ENCODE results near the gene SCYGR6. TPM values are rescaled to one million over a fixed set of nuclear protein-coding genes. Genes with fewer than 3 reads are reported as not detected.

Gene SCYGR6
- total RNA-seq, 1 experiment from 2014 or later: not detected

DNA sequence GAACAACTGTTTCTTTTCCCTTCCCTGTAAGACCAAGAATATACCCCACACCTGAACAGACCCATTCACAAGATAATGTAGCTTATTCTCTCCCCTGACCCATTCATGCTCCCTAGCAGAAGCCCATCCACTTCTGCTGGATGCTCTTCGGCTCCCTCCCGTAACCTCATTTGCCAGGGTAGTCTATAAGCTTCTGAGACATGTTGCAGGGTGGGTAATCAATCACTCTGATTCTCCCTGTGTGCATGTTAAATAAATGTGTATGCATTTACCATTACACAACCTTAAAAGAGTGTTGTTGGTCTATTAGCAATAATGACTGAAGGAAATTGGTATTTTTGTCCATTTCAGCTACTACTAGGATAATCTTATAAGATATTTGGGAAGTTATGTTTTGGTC, 8.1 kb downstream of the SCYGR6 start:
- BruUV-seq (replicated peaks): no TSS peak
- no peaks in the 10 kb centered on the region for H3K36me3 Mint-ChIP-seq (ENCODE audit: insufficient read depth, unreplicated experiment)
- CTCF ChIA-PET: interaction anchor here (0.6 to 1.1 kb wide), 3 partner anchors 49 to 949 kb away, joined by 3 to 5 read pairs (median 4); no protein-coding TSS in a partner anchor
- H3K9me3 Mint-ChIP-seq (ENCODE audit: unreplicated experiment): no peaks in the 10 kb centered on the region
- POLR2A ChIA-PET: no interaction called here
- H3K4me3 Mint-ChIP-seq (ENCODE audit: unreplicated experiment): no peak overlapping the region
- H3K27ac Mint-ChIP-seq (ENCODE audit: low read depth, unreplicated experiment): no peak overlapping the region
- intact Hi-C loops (cut with micrococcal nuclease): no loop called here
- TF ChIP-seq, protein P1, sequence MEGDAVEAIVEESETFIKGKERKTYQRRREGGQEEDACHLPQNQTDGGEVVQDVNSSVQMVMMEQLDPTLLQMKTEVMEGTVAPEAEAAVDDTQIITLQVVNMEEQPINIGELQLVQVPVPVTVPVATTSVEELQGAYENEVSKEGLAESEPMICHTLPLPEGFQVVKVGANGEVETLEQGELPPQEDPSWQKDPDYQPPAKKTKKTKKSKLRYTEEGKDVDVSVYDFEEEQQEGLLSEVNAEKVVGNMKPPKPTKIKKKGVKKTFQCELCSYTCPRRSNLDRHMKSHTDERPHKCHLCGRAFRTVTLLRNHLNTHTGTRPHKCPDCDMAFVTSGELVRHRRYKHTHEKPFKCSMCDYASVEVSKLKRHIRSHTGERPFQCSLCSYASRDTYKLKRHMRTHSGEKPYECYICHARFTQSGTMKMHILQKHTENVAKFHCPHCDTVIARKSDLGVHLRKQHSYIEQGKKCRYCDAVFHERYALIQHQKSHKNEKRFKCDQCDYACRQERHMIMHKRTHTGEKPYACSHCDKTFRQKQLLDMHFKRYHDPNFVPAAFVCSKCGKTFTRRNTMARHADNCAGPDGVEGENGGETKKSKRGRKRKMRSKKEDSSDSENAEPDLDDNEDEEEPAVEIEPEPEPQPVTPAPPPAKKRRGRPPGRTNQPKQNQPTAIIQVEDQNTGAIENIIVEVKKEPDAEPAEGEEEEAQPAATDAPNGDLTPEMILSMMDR (IDR thresholded peaks at IDR 0.05; ENCODE audit: unreplicated experiment): no peak
- no peak for DNase-seq (ENCODE audit: unreplicated experiment)
- H3K4me1 Mint-ChIP-seq (ENCODE audit: insufficient read depth, unreplicated experiment): no peaks in the 10 kb centered on the region
- H3K27me3 Mint-ChIP-seq (ENCODE audit: insufficient read depth, unreplicated experiment): peaks cover 12% of the 10 kb centered on the region

DNA sequence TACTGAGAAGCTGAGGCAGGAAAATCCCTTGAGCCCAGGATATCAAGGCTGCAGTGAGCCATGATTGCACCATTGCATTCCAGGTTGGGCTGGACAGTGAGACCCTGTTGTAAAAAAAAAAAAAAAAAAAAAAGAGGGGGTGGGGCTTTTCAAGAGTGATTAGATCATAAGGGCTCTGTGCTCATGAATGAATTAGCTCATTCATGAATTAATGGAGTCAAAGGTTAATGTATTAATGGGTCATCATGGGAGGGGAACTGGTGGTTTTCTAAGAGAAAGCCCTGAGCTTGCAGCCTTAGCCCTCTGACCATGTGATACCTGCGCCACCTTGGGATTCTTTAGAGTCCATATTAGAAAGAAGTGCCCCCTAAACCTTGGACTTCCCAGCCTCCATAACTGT, 11.3 kb downstream of the SCYGR6 start:
- peaks cover 12% of the 10 kb centered on the region for H3K27me3 Mint-ChIP-seq (ENCODE audit: insufficient read depth, unreplicated experiment)
- H3K36me3 Mint-ChIP-seq (ENCODE audit: insufficient read depth, unreplicated experiment): no peaks in the 10 kb centered on the region
- intact Hi-C loops (cut with micrococcal nuclease): no loop called here
- H3K9me3 Mint-ChIP-seq (ENCODE audit: unreplicated experiment): no peaks in the 10 kb centered on the region
- POLR2A ChIA-PET: no interaction called here
- DNase-seq (ENCODE audit: unreplicated experiment): peak; percentile 5
- H3K4me3 Mint-ChIP-seq (ENCODE audit: unreplicated experiment): no peak overlapping the region
- TF ChIP-seq, protein P1 (IDR thresholded peaks at IDR 0.05; ENCODE audit: unreplicated experiment): no peak
- H3K27ac Mint-ChIP-seq (ENCODE audit: low read depth, unreplicated experiment): no peak overlapping the region
- BruUV-seq (replicated peaks): no TSS peak
- CTCF ChIA-PET: interaction anchor here (2.1 kb wide), 1 partner anchor 16 kb away, joined by 8 read pairs; no protein-coding TSS in a partner anchor
- H3K4me1 Mint-ChIP-seq (ENCODE audit: insufficient read depth, unreplicated experiment): no peaks in the 10 kb centered on the region

DNA sequence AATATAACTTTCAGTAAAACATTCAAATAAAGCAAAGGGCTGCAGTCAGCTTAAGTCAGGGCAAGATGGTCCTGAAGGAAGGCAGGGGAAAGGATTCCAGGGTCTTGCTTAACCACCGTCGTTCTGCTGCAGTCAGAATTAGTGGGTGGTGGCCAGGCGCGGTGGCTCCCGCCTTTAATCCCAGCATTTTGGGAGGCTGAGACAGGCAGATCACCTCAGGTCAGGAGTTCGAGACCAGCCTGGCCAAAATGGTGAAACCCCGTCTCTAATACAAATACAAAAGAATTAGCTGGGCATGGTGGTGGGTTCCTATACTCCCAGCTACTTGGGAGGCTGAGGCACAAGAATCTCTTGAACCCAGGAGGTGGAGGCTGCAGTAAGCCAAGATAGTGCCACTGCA, 13.6 kb downstream of the SCYGR6 start:
- H3K27ac Mint-ChIP-seq (ENCODE audit: low read depth, unreplicated experiment): no peak overlapping the region
- no TSS peak for BruUV-seq (replicated peaks)
- CTCF ChIA-PET: interaction anchor here (0.6 kb wide), 1 partner anchor 55 kb away, joined by 3 read pairs; no protein-coding TSS in a partner anchor
- POLR2A ChIA-PET: no interaction called here
- H3K9me3 Mint-ChIP-seq (ENCODE audit: unreplicated experiment): no peaks in the 10 kb centered on the region
- intact Hi-C loops (cut with micrococcal nuclease): no loop called here
- TF ChIP-seq, protein P1 (IDR thresholded peaks at IDR 0.05; ENCODE audit: unreplicated experiment): no peak
- no peak overlapping the region for H3K4me3 Mint-ChIP-seq (ENCODE audit: unreplicated experiment)
- H3K36me3 Mint-ChIP-seq (ENCODE audit: insufficient read depth, unreplicated experiment): no peaks in the 10 kb centered on the region
- H3K4me1 Mint-ChIP-seq (ENCODE audit: insufficient read depth, unreplicated experiment): no peaks in the 10 kb centered on the region
- DNase-seq (ENCODE audit: unreplicated experiment): no peak
- H3K27me3 Mint-ChIP-seq (ENCODE audit: insufficient read depth, unreplicated experiment): peaks cover 1% of the 10 kb centered on the region

DNA sequence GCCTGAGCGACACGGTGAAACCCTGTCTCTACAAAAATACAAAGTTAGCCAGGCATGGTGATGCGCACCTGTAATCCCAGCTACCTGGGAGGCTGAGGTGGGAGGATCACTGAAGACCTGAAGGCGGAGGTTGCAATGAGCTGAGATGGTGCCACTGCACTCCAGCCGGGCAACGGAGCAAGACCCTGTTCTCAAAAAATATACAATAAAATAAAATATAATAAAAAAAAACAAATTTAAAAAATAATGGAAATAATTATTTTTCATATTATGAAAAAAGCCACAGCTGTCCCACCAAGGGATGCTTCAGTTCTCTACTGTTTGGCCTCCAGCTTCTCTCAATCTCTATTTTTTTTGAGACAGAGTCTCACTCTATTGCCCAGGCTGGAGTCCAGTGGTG, 17.2 kb downstream of the SCYGR6 start:
- TF ChIP-seq, protein P1 (IDR thresholded peaks at IDR 0.05; ENCODE audit: unreplicated experiment): no peak
- Mint-ChIP-seq H3K27me3 (ENCODE audit: insufficient read depth, unreplicated experiment) (no peaks in the 10 kb centered on the region), H3K36me3 (ENCODE audit: insufficient read depth, unreplicated experiment) (no peaks in the 10 kb centered on the region), H3K9me3 (ENCODE audit: unreplicated experiment) (no peaks in the 10 kb centered on the region), H3K4me1 (ENCODE audit: insufficient read depth, unreplicated experiment) (peaks cover 16% of the 10 kb centered on the region), H3K4me3 (ENCODE audit: unreplicated experiment) (no peak overlapping the region), H3K27ac (ENCODE audit: low read depth, unreplicated experiment) (no peak overlapping the region)
- no TSS peak for BruUV-seq (replicated peaks)
- ChIA-PET CTCF (interaction anchor here (0.9 kb wide), 1 partner anchor 59 kb away, joined by 3 read pairs; no protein-coding TSS in a partner anchor), POLR2A (no interaction called here)
- no peak for DNase-seq (ENCODE audit: unreplicated experiment)
- intact Hi-C loops (cut with micrococcal nuclease): no loop called here

Data from MCF 10A (cell line).